Measurements from ENCODE around the gene WRAP73.

Gene WRAP73

GRCh38 chr1:3681898-3682806, 32.2 kb upstream of the WRAP73 start:
- DNase-seq (ENCODE audit: low read depth in 2 of 2, low spot score in 1 of 2) = no peak

GRCh38 chr1:3681231-3681897, 31.5 kb upstream of the WRAP73 start:
- DNase-seq (ENCODE audit: low read depth in 2 of 2, low spot score in 1 of 2) = no peak

DNA sequence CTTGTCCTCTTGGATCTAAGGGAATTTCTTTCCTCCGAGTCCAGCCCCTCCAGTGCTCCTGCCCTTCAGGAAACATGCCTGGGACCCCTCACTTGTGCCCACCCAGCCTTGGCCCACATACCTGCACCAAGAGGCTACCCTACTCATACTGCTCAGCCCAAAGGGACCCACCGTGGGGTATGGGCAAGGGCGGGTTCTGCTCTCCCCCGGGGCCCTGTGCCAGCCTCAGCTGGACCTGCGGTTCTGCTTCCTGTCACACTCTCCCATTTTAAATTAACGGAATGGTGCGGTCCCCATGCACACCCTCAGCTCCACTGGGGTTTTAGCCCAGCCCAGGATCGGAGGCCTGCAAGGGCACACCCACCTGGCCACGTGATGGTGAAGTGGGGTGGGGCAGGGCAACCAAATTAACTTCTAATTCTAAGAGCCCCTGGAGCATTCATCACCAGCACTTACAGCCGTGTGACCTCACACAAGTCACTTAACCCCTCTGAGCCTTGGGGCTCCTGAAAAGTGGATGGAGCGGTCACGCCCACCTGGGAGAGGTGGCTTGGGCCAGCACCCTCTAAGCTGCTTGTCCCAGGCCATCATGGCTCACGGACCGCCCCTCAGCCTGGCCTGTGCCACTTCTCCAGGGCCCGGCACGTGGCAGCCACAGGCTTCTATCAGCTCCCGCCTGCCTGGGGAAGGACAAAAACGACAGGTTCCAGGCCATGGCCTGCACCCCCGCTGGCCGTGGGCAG, 30.8 kb upstream of the WRAP73 start:
- DNase-seq (ENCODE audit: low read depth in 2 of 2, low spot score in 1 of 2) = no peak

GRCh38 chr1:3679799-3680453, 30.0 kb upstream of the WRAP73 start:
- no peak for DNase-seq (ENCODE audit: low read depth in 2 of 2, low spot score in 1 of 2)

GRCh38 chr1:3679098-3679555, 29.2 kb upstream of the WRAP73 start:
- DNase-seq (ENCODE audit: low read depth in 2 of 2, low spot score in 1 of 2) = no peak

DNA sequence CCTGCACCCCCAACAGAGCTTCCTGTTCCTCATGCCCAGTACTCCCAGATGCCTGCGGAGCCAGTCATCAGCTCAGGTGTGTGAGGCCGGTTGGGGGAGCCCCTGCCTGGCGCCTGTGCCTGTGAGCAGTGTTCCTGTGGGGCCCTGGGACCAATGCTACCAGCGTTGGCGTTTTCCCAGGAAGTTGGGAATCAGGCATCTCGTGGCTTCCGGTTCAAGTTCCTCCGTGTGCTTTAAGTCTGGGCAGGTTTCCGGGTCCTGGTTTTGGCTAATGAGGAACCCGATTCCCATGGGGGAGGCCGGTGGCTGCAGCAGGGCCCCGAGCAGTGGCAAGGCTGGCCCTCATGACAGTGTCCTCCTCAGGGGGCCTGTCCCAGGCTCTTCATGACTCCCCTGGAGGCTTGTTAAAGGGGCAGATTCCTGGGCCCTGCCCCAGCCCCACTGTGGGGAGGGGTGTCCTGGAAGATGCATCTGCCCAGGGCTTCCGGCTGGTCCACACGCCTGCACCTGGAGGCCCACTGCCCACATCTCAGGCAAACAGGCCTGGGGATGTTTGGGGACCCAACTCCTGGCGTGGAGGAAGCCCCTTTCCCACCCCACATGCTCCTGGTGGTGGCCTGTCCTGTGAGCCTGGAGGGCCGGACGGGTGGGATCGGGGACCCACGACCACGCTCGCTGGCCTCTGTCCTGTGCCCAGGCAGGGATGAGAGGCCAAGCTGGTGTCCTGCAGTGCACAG, 28.6 kb upstream of the WRAP73 start:
- DNase-seq (ENCODE audit: low read depth in 2 of 2, low spot score in 1 of 2) = no peak

- DNase-seq (ENCODE audit: low read depth in 2 of 2, low spot score in 1 of 2) = no peak
These were observed 27.6 kb upstream of the WRAP73 start for GRCh38 chr1:3677484-3677883.

- no peak for DNase-seq (ENCODE audit: low read depth in 2 of 2, low spot score in 1 of 2)
These were observed 26.9 kb upstream of the WRAP73 start for GRCh38 chr1:3676581-3677470.

- DNase-seq (ENCODE audit: low read depth in 2 of 2, low spot score in 1 of 2) = no peak
These were observed 25.5 kb upstream of the WRAP73 start for GRCh38 chr1:3675436-3675835.

DNA sequence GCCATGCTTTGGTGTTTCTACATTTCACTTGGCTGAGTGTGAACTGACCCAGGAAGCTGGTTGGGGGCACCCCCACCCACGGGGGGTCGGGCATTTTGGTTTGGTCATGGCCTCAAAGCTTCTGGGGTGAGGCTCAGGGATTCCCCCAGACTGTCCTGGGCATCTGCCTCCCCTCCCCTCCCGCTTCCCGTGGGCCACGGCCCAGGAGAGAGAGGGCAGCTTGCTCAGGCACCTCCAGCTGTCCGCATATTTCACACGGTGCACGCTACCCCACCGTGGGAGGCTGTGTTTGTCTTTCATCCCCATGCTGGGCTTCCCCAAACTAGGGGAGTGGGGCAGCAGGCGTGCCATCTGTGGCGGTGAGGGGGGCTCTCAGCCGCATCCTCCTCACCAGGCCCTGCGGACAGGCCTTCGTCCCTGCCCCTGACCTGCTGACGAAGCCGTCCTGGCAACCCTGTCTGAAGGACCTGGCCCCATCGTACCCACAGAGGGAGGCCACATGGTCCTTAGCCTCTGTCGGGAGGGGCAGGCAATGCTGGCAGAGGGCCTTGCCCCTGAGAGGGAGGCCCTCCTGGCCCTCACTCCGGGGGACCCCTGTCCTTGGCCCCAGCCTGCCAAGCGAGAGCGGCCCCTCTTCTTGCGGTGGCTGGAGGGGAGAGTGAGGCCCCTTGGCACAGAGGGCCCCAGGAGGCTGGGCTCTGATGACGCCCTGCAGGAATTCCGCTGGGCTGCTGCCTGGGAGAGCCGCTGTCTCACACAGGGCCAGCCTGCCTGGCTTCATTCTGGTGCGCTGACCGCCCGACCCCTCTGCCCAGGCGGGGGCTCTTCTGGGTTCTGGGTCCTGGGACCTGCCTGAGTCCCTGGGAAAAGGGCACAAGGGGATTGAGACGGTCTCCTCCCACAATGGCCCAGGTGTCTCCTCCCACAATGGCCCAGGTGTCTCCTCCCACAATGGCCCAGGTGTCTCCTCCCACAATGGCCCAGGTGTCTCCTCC, 24.5 kb upstream of the WRAP73 start:
- DNase-seq (ENCODE audit: low read depth in 2 of 2, low spot score in 1 of 2) = no peak

- no peak for DNase-seq (ENCODE audit: low read depth in 2 of 2, low spot score in 1 of 2)
These were observed 23.6 kb upstream of the WRAP73 start for GRCh38 chr1:3673381-3674099.

DNA sequence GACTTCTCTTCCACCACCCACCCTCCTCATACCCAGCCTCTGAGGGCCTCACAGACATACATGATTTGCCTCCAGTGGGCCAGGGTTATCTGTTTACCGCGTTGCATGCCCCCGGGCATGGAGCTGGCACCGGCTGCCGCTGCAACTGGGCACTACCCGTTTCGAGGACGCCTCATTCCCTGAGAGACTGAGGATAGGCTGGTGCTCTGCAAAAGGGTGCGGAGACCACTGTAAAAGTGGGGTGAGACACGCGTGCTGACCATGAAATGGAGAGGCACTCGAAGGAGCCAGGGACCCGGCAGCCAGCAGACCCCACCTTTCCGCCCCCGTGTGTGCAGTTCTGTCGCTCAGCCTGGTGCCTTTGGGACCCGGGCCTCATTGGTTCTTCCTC, 23.1 kb upstream of the WRAP73 start:
- no peak for DNase-seq (ENCODE audit: low read depth in 2 of 2, low spot score in 1 of 2)

GRCh38 chr1:3672231-3672970, 22.5 kb upstream of the WRAP73 start:
- DNase-seq (ENCODE audit: low read depth in 2 of 2, low spot score in 1 of 2) = no peak

GRCh38 chr1:3671371-3672180, 21.7 kb upstream of the WRAP73 start:
- DNase-seq (ENCODE audit: low read depth in 2 of 2, low spot score in 1 of 2) = no peak

GRCh38 chr1:3670823-3671265, 20.9 kb upstream of the WRAP73 start:
- DNase-seq (ENCODE audit: low read depth in 2 of 2, low spot score in 1 of 2) = no peak

- no peak for DNase-seq (ENCODE audit: low read depth in 2 of 2, low spot score in 1 of 2)
These were observed 20.1 kb upstream of the WRAP73 start for GRCh38 chr1:3669971-3670431.

Data from stimulated activated CD8-positive, alpha-beta memory T cell treated with anti-CD3 and anti-CD28 coated beads, Interleukin-4, amount 100 ng/mL, for 1 hour (primary cell).